Esophagus squamous epithelium (tissue), 4 donors: ENCODE data around the gene OS9.

Experiments used
- CTCF ChIP-seq, 6 experiments: fragments of 450-650 bp in 4 of 6; fragments of 200-600 bp in 2 of 6; sonication (generic) in 2 of 6; IDR thresholded peaks; one replicate each; pipeline ENCODE4 v1.5.1; 2016 to 2019; ENCODE audit warnings: antibody characterized with exemption in 6 of 6, mild to moderate bottlenecking in 4 of 6, moderate library complexity in 4 of 6
- POLR2A ChIP-seq, 4 donors: fragments of 450-650 bp; IDR thresholded peaks; one replicate each; pipeline ENCODE4 v1.6.1; 2017; ENCODE audit warnings: antibody characterized with exemption in 4 of 4, mild to moderate bottlenecking in 4 of 4, moderate library complexity in 3 of 4

GRCh38 chr12:57729321-57729844, 35.5 kb downstream of the OS9 start:
- no peak for TF ChIP-seq CTCF (IDR thresholded peaks at IDR 0.05)
- no peak for TF ChIP-seq POLR2A (IDR thresholded peaks at IDR 0.05)
